Activated CD8-positive, alpha-beta T cell treated with anti-CD3 and anti-CD28 coated beads, Interleukin-2, amount 10 ng/mL, durations not matched to agents 7 days and 5 days (primary cell): ENCODE measurements around the gene DSPP. TPM values are rescaled to one million over a fixed set of nuclear protein-coding genes. Genes with fewer than 3 reads are reported as not detected.

ENCODE experiments used
- total RNA-seq, 2 experiments: library from RNA; stranded (reverse); gene quantifications; one replicate each; pipeline ENCODE4 v1.2.3, GENCODE V29; 2021

The DSPP gene
- total RNA-seq, 2 experiments from 2014 or later: not detected

Other genes with a start within 250 kb of the DSPP start
- 10 to 100 TPM; 30.2 to 32.2 TPM for gene HSD17B11, start 217.3 kb upstream of the DSPP start, total RNA-seq
- gene NUDT9, start 186.0 kb upstream of the DSPP start, total RNA-seq: 10 to 100 TPM; 10.9 to 11.0 TPM
- gene SPARCL1, start 79.2 kb upstream of the DSPP start, total RNA-seq: not detected
- gene DMP1, start 41.8 kb downstream of the DSPP start, total RNA-seq: not detected
- not detected for gene IBSP, start 191.0 kb downstream of the DSPP start, total RNA-seq
- gene MEPE, start 224.4 kb downstream of the DSPP start, total RNA-seq: not detected